Heart left ventricle (tissue), 13 donors: ENCODE data around the gene LSP1.

Experiments used
- POLR2A ChIP-seq, 2 donors: fragments of 450-650 bp; IDR thresholded peaks; one replicate each; pipeline ENCODE4 v1.6.1; 2017; ENCODE audit warnings: antibody characterized with exemption in 2 of 2, mild to moderate bottlenecking in 2 of 2, moderate library complexity in 2 of 2
- TF ChIP-seq, protein P1 (sequence below), 12 donors: fragments of 200-600 bp; sonication (generic) in 4 of 12; IDR thresholded peaks; one replicate each; pipeline versions ENCODE4 v1.5.0 to v1.8.0; 2018 to 2022; ENCODE audit warnings: antibody characterized with exemption in 12 of 12, mild to moderate bottlenecking in 5 of 12
- donor health status: ischemic (EF 13 %, LVEDD 7.1; RV severe dilation, severe dysfunction).
- donor health status: DM: no; HTN: yes; CAD: no.
- donor health status: DM: no; HTN: no; CAD: no.
- donor health status: ischemic (EF 25% LVEDD 6.9; RV normal size, moderate dysfunction).
- donor health status: ischemic (EF 25% LVEDD 5.7; RV mildly dilated, moderate dysfunction).
- donor health status: ischemic (EF 35%, LVEDD 5.7; RV mildly dilated, moderate dysfunction).
- donor health status: nonischemic (EF 11% LVEDD 7.7; RV severe dilation, severe dysfunction).
- donor health status: DM: yes; HTN: yes; CAD: no.
- donor health status: PGD.
- donor health status: ischemic (EF 29% LVEDD 5.4; RV normal size, mild dysfunction).
- donor health status: nonischemic (EF 23%, LVEDD 6.1; RV moderate dilation, normal function).

GRCh38 chr11:1937616-1938342 lies 84.9 kb downstream of the LSP1 start:
- TF ChIP-seq, protein P1, sequence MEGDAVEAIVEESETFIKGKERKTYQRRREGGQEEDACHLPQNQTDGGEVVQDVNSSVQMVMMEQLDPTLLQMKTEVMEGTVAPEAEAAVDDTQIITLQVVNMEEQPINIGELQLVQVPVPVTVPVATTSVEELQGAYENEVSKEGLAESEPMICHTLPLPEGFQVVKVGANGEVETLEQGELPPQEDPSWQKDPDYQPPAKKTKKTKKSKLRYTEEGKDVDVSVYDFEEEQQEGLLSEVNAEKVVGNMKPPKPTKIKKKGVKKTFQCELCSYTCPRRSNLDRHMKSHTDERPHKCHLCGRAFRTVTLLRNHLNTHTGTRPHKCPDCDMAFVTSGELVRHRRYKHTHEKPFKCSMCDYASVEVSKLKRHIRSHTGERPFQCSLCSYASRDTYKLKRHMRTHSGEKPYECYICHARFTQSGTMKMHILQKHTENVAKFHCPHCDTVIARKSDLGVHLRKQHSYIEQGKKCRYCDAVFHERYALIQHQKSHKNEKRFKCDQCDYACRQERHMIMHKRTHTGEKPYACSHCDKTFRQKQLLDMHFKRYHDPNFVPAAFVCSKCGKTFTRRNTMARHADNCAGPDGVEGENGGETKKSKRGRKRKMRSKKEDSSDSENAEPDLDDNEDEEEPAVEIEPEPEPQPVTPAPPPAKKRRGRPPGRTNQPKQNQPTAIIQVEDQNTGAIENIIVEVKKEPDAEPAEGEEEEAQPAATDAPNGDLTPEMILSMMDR (IDR thresholded peaks at IDR 0.05): no peak
- TF ChIP-seq POLR2A (IDR thresholded peaks at IDR 0.05): no peak
